ENCODE results near the gene NFIL3. TPM values are rescaled to one million over a fixed set of nuclear protein-coding genes. Genes with fewer than 3 reads are reported as not detected.
"Not testable (repeated sequence)": the region's sequence is repeated elsewhere in the genome, so short reads cannot be mapped to it uniquely, and the experiment has no call there.

Gene NFIL3
- total RNA-seq, 1 donor from 2014 or later, result 15.1 TPM

DNA sequence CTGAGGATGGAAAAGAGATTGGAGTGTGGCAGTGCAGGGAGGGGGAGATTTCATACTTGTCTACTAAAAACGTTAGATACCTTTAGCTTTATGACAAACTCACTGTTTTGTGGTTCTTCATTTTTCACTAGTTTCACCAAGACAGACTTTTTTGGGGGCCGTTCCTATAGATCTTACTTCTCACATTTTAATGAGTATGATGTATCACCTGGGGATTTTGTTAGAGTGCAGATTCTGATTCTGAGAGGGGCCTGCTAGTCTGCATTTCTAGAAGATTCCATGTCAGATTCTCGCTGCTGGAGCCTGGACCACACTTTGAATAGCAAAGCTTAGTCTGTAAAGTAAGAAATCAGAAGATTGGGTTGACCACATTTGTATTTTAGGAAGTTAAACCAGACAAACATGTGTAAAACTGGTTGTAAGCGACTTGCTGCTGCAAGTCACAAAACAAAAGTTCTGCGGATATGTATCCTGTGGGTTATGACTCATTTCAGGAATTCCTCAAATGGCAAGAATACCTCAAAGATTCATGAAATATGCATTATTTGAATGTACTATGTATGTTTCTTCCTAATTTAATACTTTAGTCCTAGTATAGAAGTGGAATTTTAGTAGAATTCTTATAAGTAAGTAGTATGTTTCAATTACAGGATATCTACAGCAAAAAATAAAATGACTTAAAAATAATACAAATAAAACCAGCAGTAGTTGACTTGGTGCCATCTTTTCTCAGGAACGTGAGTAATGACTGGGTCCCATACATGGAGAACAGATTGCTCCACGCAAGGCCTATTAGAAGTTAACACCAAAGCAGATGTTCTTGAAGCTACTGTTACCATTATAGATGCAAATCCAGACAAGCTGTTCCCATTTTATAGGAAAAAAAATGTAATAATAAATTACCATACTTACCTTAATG, 27.8 kb downstream of the NFIL3 start:
- no peak overlapping the region for H3K9ac ChIP-seq (ENCODE audit: low read depth in 1 of 3, low read length in 3 of 3)
- H3K4me1 ChIP-seq (ENCODE audit: control insufficient read depth in 3 of 3, insufficient read depth in 3 of 3, low read length in 3 of 3), result no peaks in the 10 kb centered on the region
- H3K27ac ChIP-seq (ENCODE audit: low read depth, low read length), result no peak overlapping the region
- H3K4me3 ChIP-seq (ENCODE audit: low read length in 3 of 3), result no peak overlapping the region
- no peaks in the 10 kb centered on the region for H3K27me3 ChIP-seq (ENCODE audit: control insufficient read depth in 3 of 3, insufficient read depth in 3 of 3, low read length in 3 of 3)
- H3K36me3 ChIP-seq (ENCODE audit: control insufficient read depth in 3 of 3, insufficient read depth in 3 of 3, low read length in 3 of 3), result no peaks in the 10 kb centered on the region
- no peaks in the 10 kb centered on the region for H3K9me3 ChIP-seq (ENCODE audit: control insufficient read depth in 3 of 3, low read length in 3 of 3)

DNA sequence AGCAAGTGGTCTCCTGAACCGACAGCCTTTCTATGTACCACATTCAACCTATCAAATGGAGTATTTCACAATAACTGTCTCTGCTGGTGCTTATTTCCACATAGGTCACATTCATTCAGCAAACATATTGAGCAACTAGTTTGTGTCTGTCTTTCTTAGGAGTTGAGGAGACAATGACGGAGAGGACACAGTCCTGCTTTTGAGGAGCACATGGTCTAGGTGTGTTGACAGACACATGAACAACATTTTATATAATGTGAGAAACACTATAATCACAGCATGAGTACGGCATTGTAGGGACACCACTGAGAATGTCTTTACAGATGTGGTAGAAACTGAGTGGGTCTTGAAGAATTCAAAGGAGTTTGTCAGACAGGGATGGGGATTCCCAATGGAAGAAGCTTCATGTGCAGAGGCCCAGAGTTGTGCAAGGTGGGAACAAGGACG, 28.5 kb downstream of the NFIL3 start:
- H3K9me3 ChIP-seq (ENCODE audit: control insufficient read depth in 3 of 3, low read length in 3 of 3), result no peaks in the 10 kb centered on the region
- H3K36me3 ChIP-seq (ENCODE audit: control insufficient read depth in 3 of 3, insufficient read depth in 3 of 3, low read length in 3 of 3), result no peaks in the 10 kb centered on the region
- H3K4me1 ChIP-seq (ENCODE audit: control insufficient read depth in 3 of 3, insufficient read depth in 3 of 3, low read length in 3 of 3), result no peaks in the 10 kb centered on the region
- no peak overlapping the region for H3K9ac ChIP-seq (ENCODE audit: low read depth in 1 of 3, low read length in 3 of 3)
- H3K4me3 ChIP-seq (ENCODE audit: low read length in 3 of 3), result no peak overlapping the region
- no peaks in the 10 kb centered on the region for H3K27me3 ChIP-seq (ENCODE audit: control insufficient read depth in 3 of 3, insufficient read depth in 3 of 3, low read length in 3 of 3)
- no peak overlapping the region for H3K27ac ChIP-seq (ENCODE audit: low read depth, low read length)

DNA sequence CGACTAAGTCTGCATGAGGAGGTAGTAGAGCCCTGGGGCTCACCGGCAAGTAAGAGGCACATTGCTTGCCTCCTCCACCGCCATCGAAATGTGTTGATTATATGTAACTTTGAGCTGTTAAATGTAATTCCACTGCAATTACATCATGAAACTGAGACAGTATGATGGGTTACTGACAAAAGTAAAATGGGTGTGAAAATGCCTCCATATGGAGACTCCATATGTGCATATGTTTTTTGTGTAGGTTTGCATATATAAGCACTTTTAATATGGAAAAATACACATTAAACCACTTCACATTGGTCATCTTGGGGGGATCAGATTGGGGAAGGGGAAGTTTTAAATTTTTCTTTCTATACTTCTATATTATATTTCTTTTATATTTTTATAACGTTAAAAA, 29.8 kb downstream of the NFIL3 start:
- H3K36me3 ChIP-seq (ENCODE audit: control insufficient read depth in 3 of 3, insufficient read depth in 3 of 3, low read length in 3 of 3), result no peaks in the 10 kb centered on the region
- no peak overlapping the region for H3K27ac ChIP-seq (ENCODE audit: low read depth, low read length)
- H3K27me3 ChIP-seq (ENCODE audit: control insufficient read depth in 3 of 3, insufficient read depth in 3 of 3, low read length in 3 of 3), result no peaks in the 10 kb centered on the region
- H3K9ac ChIP-seq (ENCODE audit: low read depth in 1 of 3, low read length in 3 of 3), result no peak overlapping the region
- H3K4me3 ChIP-seq (ENCODE audit: low read length in 3 of 3), result no peak overlapping the region
- no peaks in the 10 kb centered on the region for H3K4me1 ChIP-seq (ENCODE audit: control insufficient read depth in 3 of 3, insufficient read depth in 3 of 3, low read length in 3 of 3)
- H3K9me3 ChIP-seq (ENCODE audit: control insufficient read depth in 3 of 3, low read length in 3 of 3), result no peaks in the 10 kb centered on the region

DNA sequence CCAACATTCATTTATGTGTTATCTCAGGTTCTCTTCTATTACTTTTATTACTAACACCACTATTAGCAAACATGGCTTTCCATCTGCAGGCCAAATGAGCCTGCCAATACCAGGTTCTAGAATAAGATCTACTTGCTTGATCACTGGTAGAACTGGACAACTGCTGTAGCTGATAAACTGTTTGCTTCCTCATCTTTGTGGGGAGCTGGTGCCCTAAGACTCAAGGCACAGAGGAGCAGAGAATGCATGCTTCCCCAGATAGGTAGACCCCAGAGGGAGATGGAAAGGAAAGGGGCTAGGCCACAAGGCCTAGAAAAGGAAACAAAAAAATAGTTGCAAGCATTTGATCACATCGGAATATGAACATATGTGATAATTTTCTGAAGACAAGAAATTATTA, 31.2 kb downstream of the NFIL3 start:
- H3K27ac ChIP-seq (ENCODE audit: low read depth, low read length), result no peak overlapping the region
- no peak overlapping the region for H3K4me3 ChIP-seq (ENCODE audit: low read length in 3 of 3)
- H3K4me1 ChIP-seq (ENCODE audit: control insufficient read depth in 3 of 3, insufficient read depth in 3 of 3, low read length in 3 of 3), result no peaks in the 10 kb centered on the region
- H3K36me3 ChIP-seq (ENCODE audit: control insufficient read depth in 3 of 3, insufficient read depth in 3 of 3, low read length in 3 of 3), result no peaks in the 10 kb centered on the region
- H3K27me3 ChIP-seq (ENCODE audit: control insufficient read depth in 3 of 3, insufficient read depth in 3 of 3, low read length in 3 of 3), result no peaks in the 10 kb centered on the region
- H3K9ac ChIP-seq (ENCODE audit: low read depth in 1 of 3, low read length in 3 of 3), result no peak overlapping the region
- no peaks in the 10 kb centered on the region for H3K9me3 ChIP-seq (ENCODE audit: control insufficient read depth in 3 of 3, low read length in 3 of 3)

DNA sequence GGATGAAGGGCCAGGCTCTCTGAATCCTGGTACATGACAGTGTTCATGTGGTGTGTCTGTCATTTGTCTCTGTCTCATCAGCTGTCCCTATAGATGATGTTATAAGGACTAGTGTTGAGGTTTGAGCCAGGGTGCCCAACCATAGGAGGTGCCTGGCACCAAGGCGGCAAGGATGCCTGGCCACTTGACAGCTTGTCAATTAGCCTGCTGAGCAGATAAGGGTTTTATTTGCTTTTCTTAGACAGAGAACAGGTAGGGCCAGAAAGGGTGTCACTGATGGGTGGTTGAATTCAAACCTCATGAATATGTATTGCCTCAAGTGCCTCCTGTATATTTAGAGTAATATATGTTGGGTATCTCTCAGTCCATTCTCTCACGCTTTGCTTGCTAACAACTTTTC, 31.8 kb downstream of the NFIL3 start:
- Histone ChIP-seq H3K27me3 (ENCODE audit: control insufficient read depth in 3 of 3, insufficient read depth in 3 of 3, low read length in 3 of 3) (no peaks in the 10 kb centered on the region), H3K9me3 (ENCODE audit: control insufficient read depth in 3 of 3, low read length in 3 of 3) (no peaks in the 10 kb centered on the region), H3K27ac (ENCODE audit: low read depth, low read length) (no peak overlapping the region), H3K36me3 (ENCODE audit: control insufficient read depth in 3 of 3, insufficient read depth in 3 of 3, low read length in 3 of 3) (no peaks in the 10 kb centered on the region), H3K4me3 (ENCODE audit: low read length in 3 of 3) (no peak overlapping the region), H3K4me1 (ENCODE audit: control insufficient read depth in 3 of 3, insufficient read depth in 3 of 3, low read length in 3 of 3) (no peaks in the 10 kb centered on the region), H3K9ac (ENCODE audit: low read depth in 1 of 3, low read length in 3 of 3) (no peak overlapping the region)

DNA sequence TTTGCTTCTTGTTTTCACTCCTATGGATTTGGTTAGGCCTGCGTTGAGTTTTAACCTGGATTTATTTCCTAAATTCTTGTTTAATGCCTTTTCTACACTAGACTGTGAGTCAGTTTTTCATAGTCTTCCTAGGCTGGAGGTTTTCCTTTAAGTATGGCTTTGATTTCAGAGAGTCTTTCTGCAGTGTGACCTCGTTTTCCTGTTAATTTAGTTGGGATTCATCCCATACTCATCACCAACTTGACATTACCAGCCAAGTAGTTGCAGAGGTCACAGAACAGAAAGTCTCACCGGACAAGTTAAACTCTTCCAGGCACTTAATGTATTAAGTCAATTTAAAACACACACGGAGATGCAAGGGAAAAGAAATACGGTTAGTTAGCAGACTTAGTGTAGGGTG, 32.2 kb downstream of the NFIL3 start:
- H3K36me3 ChIP-seq (ENCODE audit: control insufficient read depth in 3 of 3, insufficient read depth in 3 of 3, low read length in 3 of 3), result no peaks in the 10 kb centered on the region
- H3K9me3 ChIP-seq (ENCODE audit: control insufficient read depth in 3 of 3, low read length in 3 of 3), result no peaks in the 10 kb centered on the region
- no peaks in the 10 kb centered on the region for H3K4me1 ChIP-seq (ENCODE audit: control insufficient read depth in 3 of 3, insufficient read depth in 3 of 3, low read length in 3 of 3)
- no peak overlapping the region for H3K4me3 ChIP-seq (ENCODE audit: low read length in 3 of 3)
- H3K27ac ChIP-seq (ENCODE audit: low read depth, low read length), result no peak overlapping the region
- no peaks in the 10 kb centered on the region for H3K27me3 ChIP-seq (ENCODE audit: control insufficient read depth in 3 of 3, insufficient read depth in 3 of 3, low read length in 3 of 3)
- no peak overlapping the region for H3K9ac ChIP-seq (ENCODE audit: low read depth in 1 of 3, low read length in 3 of 3)

DNA sequence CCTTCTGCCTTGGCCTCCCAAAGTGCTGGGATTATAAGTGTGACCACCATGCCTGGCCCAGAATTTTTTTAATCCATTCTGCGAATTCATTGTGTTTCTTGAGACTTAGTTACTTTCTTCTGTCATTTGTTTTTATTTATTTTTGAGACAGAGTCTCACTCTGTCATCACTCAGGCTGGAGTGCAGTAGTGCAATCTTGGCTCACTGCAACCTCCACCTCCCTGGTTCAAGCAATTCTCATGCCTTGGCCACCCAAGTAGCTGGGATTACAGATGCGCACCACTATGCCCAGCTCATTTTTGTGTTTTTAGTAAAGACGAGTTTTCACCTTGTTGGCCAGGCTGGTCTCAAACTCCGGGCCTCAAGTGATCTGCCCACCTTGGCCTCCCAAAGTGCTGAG, 33.9 kb downstream of the NFIL3 start:
- H3K4me3 ChIP-seq (ENCODE audit: low read length in 3 of 3); H3K9me3 ChIP-seq (ENCODE audit: control insufficient read depth in 3 of 3, low read length in 3 of 3); H3K4me1 ChIP-seq (ENCODE audit: control insufficient read depth in 3 of 3, insufficient read depth in 3 of 3, low read length in 3 of 3); H3K27ac ChIP-seq (ENCODE audit: low read depth, low read length); H3K9ac ChIP-seq (ENCODE audit: low read depth in 1 of 3, low read length in 3 of 3); H3K36me3 ChIP-seq (ENCODE audit: control insufficient read depth in 3 of 3, insufficient read depth in 3 of 3, low read length in 3 of 3); H3K27me3 ChIP-seq (ENCODE audit: control insufficient read depth in 3 of 3, insufficient read depth in 3 of 3, low read length in 3 of 3): not testable (repeated sequence)

DNA sequence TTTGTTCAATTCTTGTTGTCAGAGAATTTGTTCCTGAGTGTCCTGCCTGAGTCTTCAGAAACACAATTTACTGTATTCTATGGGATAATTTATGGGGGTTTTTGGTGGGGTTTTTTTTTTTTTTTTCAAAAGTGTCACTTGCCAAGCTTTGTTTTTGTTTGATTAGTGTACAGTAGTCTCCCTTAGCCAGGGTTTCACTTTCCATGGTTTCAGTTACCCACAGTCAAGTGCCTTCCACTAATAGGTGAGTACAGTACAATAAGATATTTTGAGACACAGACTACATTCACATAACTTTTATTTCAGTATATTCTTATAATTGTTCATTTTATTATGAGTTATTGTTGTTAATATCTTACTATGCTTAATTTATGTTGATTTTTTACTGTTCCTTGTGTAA, 36.9 kb downstream of the NFIL3 start:
- H3K9ac ChIP-seq (ENCODE audit: low read depth in 1 of 3, low read length in 3 of 3), result no peak overlapping the region
- H3K27me3 ChIP-seq (ENCODE audit: control insufficient read depth in 3 of 3, insufficient read depth in 3 of 3, low read length in 3 of 3), result no peaks in the 10 kb centered on the region
- no peak overlapping the region for H3K27ac ChIP-seq (ENCODE audit: low read depth, low read length)
- no peaks in the 10 kb centered on the region for H3K9me3 ChIP-seq (ENCODE audit: control insufficient read depth in 3 of 3, low read length in 3 of 3)
- H3K36me3 ChIP-seq (ENCODE audit: control insufficient read depth in 3 of 3, insufficient read depth in 3 of 3, low read length in 3 of 3), result no peaks in the 10 kb centered on the region
- H3K4me1 ChIP-seq (ENCODE audit: control insufficient read depth in 3 of 3, insufficient read depth in 3 of 3, low read length in 3 of 3), result no peaks in the 10 kb centered on the region
- no peak overlapping the region for H3K4me3 ChIP-seq (ENCODE audit: low read length in 3 of 3)

DNA sequence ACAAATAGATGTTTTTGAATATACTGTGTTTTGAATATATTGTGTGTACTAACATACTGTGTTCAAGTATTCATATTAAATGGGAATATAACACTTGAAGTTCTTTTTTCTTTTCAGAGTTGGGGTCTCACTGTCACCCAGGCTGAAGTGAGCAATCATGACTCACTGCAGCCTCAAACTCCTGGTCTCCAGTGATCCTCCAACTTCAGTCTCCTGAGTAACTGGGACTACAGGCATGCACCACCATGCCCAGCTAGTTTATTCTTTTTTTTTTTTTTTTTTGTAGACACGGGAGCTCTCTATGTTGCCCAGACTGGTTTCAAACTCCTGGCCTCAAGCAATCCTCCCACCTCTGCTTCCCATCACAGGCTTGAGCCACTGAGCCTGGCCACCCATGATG, 38.7 kb downstream of the NFIL3 start:
- no peaks in the 10 kb centered on the region for H3K4me1 ChIP-seq (ENCODE audit: control insufficient read depth in 3 of 3, insufficient read depth in 3 of 3, low read length in 3 of 3)
- no peaks in the 10 kb centered on the region for H3K9me3 ChIP-seq (ENCODE audit: control insufficient read depth in 3 of 3, low read length in 3 of 3)
- no peak overlapping the region for H3K9ac ChIP-seq (ENCODE audit: low read depth in 1 of 3, low read length in 3 of 3)
- H3K27ac ChIP-seq (ENCODE audit: low read depth, low read length), result no peak overlapping the region
- no peaks in the 10 kb centered on the region for H3K27me3 ChIP-seq (ENCODE audit: control insufficient read depth in 3 of 3, insufficient read depth in 3 of 3, low read length in 3 of 3)
- no peak overlapping the region for H3K4me3 ChIP-seq (ENCODE audit: low read length in 3 of 3)
- no peaks in the 10 kb centered on the region for H3K36me3 ChIP-seq (ENCODE audit: control insufficient read depth in 3 of 3, insufficient read depth in 3 of 3, low read length in 3 of 3)

DNA sequence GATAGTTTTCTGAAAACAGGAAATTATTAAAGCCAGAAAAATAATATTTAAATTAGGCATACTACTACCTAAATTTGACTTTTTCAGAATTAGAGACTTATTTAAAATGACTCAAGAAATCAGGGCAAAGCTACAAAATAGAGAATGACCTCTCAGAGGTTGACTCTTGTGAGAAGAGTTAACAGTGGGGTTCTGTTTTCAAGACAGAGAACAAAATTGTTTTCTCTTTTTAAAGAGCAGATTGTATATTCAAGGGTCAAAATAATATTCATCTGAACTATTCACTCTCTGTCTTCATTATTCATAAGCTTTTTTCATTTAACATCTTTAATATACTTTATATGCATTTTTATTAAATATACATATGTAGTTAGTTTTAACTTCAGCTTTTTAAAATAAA, 40.1 kb downstream of the NFIL3 start:
- H3K9ac ChIP-seq (ENCODE audit: low read depth in 1 of 3, low read length in 3 of 3), result no peak overlapping the region
- no peaks in the 10 kb centered on the region for H3K27me3 ChIP-seq (ENCODE audit: control insufficient read depth in 3 of 3, insufficient read depth in 3 of 3, low read length in 3 of 3)
- no peak overlapping the region for H3K27ac ChIP-seq (ENCODE audit: low read depth, low read length)
- H3K4me3 ChIP-seq (ENCODE audit: low read length in 3 of 3), result no peak overlapping the region
- no peaks in the 10 kb centered on the region for H3K36me3 ChIP-seq (ENCODE audit: control insufficient read depth in 3 of 3, insufficient read depth in 3 of 3, low read length in 3 of 3)
- H3K9me3 ChIP-seq (ENCODE audit: control insufficient read depth in 3 of 3, low read length in 3 of 3), result no peaks in the 10 kb centered on the region
- no peaks in the 10 kb centered on the region for H3K4me1 ChIP-seq (ENCODE audit: control insufficient read depth in 3 of 3, insufficient read depth in 3 of 3, low read length in 3 of 3)
